ENCODE measurements around the gene PDLIM5.
A peak's percentile ranks its signal among the peaks of the same experiment; 100 is the strongest.

PDLIM5 gene

DNA sequence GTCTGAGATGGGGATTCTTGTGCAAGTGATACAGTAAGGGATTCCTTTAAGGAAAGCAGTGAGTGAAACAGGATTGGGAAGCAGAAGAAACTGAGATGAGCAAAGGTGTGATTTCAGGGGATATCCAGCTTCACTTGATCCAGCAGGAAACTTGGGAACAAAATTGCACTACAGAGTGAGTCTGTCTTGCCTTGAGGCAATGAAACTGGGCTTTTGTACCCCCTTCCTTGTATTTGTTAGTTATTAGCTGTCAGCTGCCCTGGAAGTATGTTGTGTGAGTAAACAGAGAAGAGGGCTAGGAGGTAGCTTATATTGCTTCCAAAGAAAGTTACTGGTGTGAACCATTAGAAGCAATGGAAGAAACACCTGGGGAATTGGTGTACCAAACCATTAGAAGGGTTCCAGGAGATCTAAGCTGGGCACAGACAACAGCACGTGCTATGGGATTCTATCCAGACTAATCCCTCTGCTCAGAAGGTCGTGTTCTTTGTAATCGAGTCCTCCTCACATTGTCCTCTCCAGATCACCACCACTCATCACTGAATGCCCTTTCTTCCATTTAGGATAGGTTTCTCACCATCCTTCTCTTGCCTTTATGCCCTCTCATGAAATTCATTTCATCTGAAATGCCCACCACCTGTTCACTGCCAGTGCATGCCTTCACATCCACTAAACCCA is 76.0 kb downstream of the PDLIM5 start:
- no peaks in the 10 kb centered on the region for H3K27me3 Mint-ChIP-seq
- no peak overlapping the region for H3K4me3 Mint-ChIP-seq
- H3K36me3 Mint-ChIP-seq, result peaks cover 7 to 9% of the 10 kb centered on the region in 2 donors
- H3K9me3 Mint-ChIP-seq, result no peaks in the 10 kb centered on the region
- no peak overlapping the region for H3K27ac Mint-ChIP-seq
- no peak for ATAC-seq (replicated peaks)
- H3K4me1 Mint-ChIP-seq, result no peaks in the 10 kb centered on the region
- DNase-seq, result no peak

DNA sequence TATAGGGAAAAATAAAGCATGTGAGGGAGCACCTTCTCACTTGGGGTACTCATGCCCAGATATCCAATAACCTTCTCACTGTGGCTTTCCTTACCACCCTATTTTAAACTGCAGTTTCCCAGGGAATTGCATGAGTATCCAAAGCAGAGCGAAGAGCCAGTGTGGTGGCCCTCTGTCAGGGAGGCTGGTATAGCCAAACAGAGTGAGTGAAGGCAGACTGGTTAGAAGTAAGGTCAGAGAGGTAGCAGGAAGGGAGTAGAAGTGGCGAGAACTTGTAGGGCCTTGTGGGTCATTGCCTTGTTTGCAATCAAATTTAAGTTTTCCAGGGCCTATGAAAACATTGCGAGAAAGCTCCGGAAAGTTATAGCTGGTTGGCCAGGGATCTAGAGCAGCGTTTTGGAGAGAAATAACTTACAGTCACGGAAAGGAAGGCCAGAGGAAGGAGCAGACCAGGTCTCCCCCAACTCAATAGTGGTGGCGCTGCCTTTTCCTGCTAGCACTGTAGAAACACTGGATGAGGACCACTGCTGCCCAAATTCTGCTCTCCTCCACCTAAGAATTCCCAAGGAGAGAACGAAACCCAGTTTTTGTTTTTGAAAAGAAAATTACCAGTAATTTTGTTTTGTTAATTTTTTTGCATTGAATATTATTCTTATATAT is 77.2 kb downstream of the PDLIM5 start:
- H3K4me3 Mint-ChIP-seq, result no peak overlapping the region

DNA sequence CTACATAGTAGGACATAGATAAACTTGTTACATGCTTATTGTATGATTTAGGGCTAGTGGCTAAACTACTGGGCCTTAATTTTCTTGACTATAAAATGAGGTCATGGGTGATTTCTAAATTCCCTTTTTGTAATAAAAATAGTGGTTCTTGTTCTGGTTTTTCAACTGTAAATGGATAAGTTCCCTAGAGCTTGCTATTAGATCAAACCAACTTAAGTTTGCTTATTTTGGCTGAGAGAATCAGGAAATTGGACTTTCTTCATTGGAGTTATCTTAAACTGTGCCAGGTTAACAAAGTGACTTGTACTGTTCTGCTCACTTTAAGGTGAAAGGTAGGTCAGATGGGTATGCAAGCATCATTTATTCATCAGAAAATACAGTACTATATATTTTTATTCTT is 78.3 kb downstream of the PDLIM5 start:
- ATAC-seq (replicated peaks), result no peak
- H3K27me3 Mint-ChIP-seq, result no peaks in the 10 kb centered on the region
- no peaks in the 10 kb centered on the region for H3K9me3 Mint-ChIP-seq
- H3K4me3 Mint-ChIP-seq, result no peak overlapping the region
- peaks cover 7 to 9% of the 10 kb centered on the region in 2 donors for H3K36me3 Mint-ChIP-seq
- no peak for DNase-seq
- no peak overlapping the region for H3K27ac Mint-ChIP-seq
- peaks cover 10 to 14% of the 10 kb centered on the region in 2 donors for H3K4me1 Mint-ChIP-seq

More for the DNA sequence above, 77.2 kb downstream of the PDLIM5 start:
- Mint-ChIP-seq H3K4me1 (peaks cover 4 to 6% of the 10 kb centered on the region in 2 donors), H3K36me3 (peaks cover 7 to 9% of the 10 kb centered on the region in 2 donors), H3K9me3 (no peaks in the 10 kb centered on the region), H3K27me3 (no peaks in the 10 kb centered on the region), H3K27ac (no peak overlapping the region)
- ATAC-seq (replicated peaks), result no peak
- DNase-seq, result no peak

DNA sequence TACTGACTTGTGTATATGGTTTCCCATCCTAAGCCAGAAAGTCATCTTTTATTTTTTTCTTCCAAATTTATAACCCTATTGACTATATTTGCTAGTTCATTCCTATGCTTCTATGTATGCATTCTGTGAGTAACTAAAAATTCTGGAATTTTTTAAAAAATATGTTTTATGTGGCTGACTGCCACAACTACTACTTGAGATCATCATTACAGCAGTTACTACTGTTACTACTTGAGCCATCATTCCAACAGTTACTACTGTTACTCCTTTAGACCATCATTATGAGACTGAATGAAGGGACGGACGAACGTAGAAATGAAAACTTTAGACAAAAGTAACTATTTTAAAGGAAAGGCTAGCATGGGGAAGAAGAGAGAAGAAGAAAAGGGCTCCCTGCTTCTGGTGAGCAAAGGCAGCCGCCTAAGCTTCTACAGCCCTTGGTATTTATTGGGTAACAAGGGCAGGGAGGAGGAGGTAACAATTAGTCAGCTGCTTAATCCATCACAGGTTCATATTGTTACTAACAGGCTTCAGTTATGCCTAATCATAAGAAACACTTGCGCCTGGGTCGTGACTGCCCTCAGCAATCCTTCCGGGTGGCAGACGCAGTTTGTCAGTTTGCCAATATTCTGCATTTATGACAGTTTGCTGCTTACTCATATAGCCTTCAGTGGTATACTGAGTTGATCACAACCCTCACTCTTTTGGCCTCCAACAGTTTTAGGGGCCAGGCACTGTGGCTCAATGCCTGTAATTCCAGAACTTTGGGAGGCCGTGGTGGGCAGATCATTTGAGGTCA is 80.4 kb downstream of the PDLIM5 start:
- Mint-ChIP-seq H3K27ac (no peak overlapping the region), H3K4me1 (peaks cover 16 to 19% of the 10 kb centered on the region in 2 donors), H3K27me3 (no peaks in the 10 kb centered on the region), H3K4me3 (no peak overlapping the region), H3K9me3 (no peaks in the 10 kb centered on the region), H3K36me3 (peaks cover 7 to 8% of the 10 kb centered on the region in 2 donors)
- DNase-seq (no peak), ATAC-seq (replicated peaks) (no peak)

DNA sequence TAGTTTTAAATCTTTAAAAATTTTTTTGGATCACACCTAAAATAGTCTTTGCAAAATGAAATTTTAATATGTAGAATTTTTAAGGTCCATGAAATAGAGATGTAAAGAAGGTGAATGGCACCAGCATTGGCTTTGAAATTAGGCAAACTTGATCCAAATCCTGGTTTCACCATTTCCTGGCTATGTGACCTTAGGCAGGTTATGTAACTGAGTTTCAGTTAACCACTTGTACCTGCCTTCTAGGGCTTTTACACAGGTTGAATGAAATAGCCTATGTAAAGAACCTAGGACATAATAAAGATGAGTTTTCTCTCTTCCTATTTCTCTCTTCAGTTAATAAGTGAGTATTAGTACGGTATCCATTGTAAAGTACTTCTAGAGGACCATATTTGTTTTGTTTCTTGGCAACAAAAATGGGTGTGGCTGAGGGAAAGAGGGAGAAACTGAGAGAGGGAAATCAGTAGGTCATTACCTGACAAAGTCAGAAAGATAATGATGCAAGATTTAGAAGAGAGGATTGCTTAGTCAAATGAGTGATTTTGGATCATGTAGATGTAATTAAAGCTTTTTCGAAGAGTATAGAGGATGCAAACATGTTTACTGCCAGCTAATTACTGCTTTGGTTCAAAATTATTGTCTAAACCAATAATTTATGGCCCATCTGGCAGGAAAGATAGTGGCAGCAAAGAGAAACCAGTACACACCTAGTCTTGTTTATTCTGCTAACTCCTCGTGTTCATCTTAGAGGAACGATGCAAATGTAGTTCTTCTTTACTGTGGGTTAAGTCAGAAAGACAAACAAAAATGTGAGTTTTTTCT is 81.9 kb downstream of the PDLIM5 start:
- no peak for ATAC-seq (replicated peaks)
- Mint-ChIP-seq H3K4me3 (no peak overlapping the region), H3K27ac (no peak overlapping the region)

DNA sequence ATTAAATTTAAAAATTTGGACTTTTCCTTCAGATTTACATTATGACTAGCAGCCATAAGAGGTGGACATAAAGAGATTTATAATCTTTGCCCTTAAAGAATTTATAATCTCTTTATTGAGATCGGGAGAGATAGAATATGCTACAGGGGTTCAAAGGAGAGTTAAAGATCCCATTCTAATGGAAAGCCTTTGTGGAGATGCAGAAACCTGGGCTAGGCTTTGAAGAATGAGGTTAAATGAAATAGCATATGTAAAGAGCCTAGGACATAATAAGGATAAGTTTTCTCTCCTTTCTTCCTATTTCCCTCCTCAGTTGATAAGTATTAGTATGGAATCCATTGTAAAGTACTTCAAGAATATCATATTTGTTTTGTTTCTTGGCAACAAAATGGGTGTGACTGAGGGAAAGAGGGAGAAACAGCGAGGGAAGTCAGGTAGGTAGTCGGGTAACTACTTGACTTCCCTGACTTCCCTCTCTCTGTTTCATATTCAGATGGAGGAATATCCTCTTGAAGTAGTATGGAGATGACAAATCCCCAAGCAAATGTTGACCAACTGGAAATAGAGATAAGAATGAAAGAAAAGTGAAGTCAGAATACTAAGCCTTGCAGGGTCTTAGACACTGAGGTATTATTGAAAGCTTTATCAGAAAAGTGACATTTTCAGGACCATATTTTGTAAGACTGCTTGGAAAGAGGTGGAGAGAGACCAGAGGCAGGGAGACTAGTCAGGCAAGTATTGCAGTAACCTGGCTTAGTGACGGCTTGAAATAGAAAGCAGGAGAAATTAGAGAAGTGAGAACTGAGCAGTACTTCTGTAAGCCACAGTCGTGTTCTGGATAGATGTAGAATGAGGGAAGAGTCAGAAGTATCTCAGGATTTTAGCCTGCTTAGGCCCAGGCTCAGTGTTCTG is 82.9 kb downstream of the PDLIM5 start:
- peak overlapping the region; percentile 32 for H3K27ac Mint-ChIP-seq
- no peak overlapping the region for H3K4me3 Mint-ChIP-seq
- H3K36me3 Mint-ChIP-seq, result peaks cover 1 to 4% of the 10 kb centered on the region in 2 donors
- H3K27me3 Mint-ChIP-seq, result no peaks in the 10 kb centered on the region
- H3K4me1 Mint-ChIP-seq, result peaks cover 16 to 19% of the 10 kb centered on the region in 2 donors
- peak; percentile 2 for DNase-seq
- ATAC-seq (replicated peaks), result peak; percentile 98 to 99
- H3K9me3 Mint-ChIP-seq, result no peaks in the 10 kb centered on the region

More for the DNA sequence above, 81.9 kb downstream of the PDLIM5 start:
- H3K9me3 Mint-ChIP-seq, result no peaks in the 10 kb centered on the region
- H3K36me3 Mint-ChIP-seq, result peaks cover 0 to 4% of the 10 kb centered on the region in 2 donors
- H3K4me1 Mint-ChIP-seq, result peaks cover 16 to 19% of the 10 kb centered on the region in 2 donors
- H3K27me3 Mint-ChIP-seq, result no peaks in the 10 kb centered on the region
- no peak for DNase-seq

DNA sequence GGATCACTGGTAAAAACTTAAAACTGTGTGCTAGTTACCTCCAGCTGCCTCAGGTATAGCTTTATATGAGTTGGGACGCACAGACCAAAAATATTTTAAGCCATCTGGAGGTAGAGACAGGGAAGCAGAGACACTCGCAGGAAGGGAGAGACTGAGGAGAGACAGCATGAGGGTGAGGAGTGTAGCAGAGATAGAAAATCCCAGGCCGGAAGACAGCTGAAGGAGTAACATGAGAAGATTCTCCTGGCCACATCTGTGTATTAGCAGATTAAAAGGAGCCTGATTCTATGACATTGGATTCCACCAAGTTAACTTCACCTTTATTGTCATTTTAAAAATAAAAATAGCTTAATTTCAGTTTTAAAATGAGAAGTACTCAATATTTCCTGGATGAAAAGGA is 84.3 kb downstream of the PDLIM5 start:
- Mint-ChIP-seq H3K36me3 (peaks cover 2 to 7% of the 10 kb centered on the region in 2 donors), H3K9me3 (no peaks in the 10 kb centered on the region), H3K27ac (no peak overlapping the region), H3K27me3 (no peaks in the 10 kb centered on the region), H3K4me3 (no peak overlapping the region), H3K4me1 (peaks cover 16 to 19% of the 10 kb centered on the region in 2 donors)
- ATAC-seq (replicated peaks) (no peak), DNase-seq (no peak)

DNA sequence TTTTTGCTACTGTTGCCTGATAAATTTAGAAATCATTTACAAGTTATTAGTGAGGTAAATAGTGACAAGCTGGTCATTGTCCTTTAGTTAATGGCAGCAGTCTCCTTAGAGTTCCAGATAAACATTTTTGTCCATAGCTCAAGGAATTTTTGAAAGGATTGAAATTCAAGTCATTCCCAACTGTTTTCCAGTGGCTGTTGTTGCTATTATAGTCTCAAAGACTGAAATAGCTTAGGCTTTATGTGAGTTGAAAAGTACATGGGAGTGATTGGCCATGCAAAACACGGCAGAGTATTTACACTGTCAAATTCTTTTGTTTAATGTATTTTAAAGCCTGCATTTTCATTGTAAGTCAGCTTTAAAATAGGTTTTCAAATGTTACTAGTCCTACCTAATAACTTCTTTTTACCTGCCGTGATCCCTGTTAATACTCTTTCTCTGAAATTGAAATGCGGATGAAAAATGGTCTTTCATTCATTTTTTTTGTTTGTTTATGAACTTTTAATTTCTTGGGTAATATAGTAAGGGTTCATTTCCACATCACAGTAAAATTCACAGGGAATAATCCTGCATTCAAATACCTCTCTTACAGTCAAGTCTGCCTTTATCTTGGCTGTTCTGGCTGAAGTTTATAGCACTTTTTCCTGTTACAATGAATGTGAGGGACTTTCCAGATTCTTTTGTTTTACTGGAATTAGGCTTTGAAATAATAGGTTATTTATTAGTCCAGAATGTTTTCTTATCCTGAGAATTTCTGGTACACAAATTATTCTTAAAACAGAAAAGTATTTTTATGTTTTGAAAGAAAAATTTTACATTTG is 85.1 kb downstream of the PDLIM5 start:
- no peak overlapping the region for H3K4me3 Mint-ChIP-seq
- no peak overlapping the region for H3K27ac Mint-ChIP-seq
- H3K27me3 Mint-ChIP-seq, result no peaks in the 10 kb centered on the region
- no peaks in the 10 kb centered on the region for H3K9me3 Mint-ChIP-seq
- no peak for ATAC-seq (replicated peaks)
- H3K36me3 Mint-ChIP-seq, result peaks cover 2 to 7% of the 10 kb centered on the region in 2 donors
- DNase-seq, result no peak
- H3K4me1 Mint-ChIP-seq, result peaks cover 19 to 26% of the 10 kb centered on the region in 2 donors

DNA sequence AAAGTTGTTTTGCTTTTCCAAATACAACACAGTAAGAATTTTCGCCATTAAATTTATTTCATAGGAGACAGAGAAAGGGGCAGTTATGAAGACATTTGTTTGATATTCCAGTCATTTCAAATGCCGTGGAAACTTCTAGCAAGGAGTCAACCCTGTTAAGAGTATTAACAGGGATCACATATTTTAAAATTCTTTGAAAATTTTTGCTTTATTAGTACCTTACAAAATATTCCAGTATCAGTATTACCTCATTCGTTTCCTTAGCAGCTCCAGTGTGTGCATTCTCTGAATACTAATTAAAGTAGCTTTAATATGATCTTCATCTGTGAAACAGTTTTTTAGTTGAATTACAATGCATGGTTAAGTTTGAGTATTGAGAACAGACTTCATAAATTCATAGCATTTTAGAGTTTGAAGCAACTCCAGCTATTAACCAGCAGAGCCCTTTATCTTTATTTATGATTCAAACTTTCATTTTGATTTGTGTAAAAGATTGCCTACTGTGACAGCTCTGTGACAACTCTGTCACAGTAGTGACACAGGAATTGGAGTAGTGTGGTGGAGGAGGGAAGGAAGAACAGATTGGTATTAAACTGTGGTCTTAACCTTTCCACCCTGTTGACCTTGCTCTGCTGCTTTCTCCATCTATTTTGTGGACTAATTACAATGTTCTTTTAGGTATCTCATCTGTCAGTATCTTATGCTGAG is 86.3 kb downstream of the PDLIM5 start:
- DNase-seq, result no peak
- no peak for ATAC-seq (replicated peaks)
- Mint-ChIP-seq H3K27me3 (no peaks in the 10 kb centered on the region), H3K4me3 (no peak overlapping the region), H3K4me1 (peaks cover 19 to 27% of the 10 kb centered on the region in 2 donors), H3K9me3 (no peaks in the 10 kb centered on the region), H3K36me3 (peaks cover 2 to 7% of the 10 kb centered on the region in 2 donors), H3K27ac (no peak overlapping the region)

DNA sequence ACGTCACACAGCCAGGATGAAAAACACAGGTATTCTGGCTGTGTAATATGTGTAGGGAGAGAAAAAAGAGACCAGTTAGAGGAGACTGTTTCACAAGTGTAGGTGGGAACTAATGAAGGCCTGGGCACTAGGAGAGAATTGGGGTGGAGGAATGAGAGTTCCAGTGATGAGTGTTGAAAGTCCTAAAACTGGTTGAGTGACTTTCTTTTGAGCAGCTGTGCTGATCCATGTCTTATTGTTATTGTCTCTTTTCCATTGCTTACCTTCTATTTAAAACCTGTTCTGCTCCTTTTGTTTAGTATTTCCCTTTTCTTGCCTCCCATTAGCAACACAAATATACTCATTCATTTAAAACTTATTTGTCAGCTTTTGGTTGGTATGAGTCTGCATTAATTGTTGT is 88.7 kb downstream of the PDLIM5 start:
- Mint-ChIP-seq H3K4me1 (peaks cover 6 to 9% of the 10 kb centered on the region in 2 donors), H3K4me3 (no peak overlapping the region), H3K9me3 (no peaks in the 10 kb centered on the region), H3K36me3 (peaks cover 4 to 14% of the 10 kb centered on the region in 2 donors), H3K27me3 (no peaks in the 10 kb centered on the region), H3K27ac (no peak overlapping the region)
- DNase-seq, result no peak
- no peak for ATAC-seq (replicated peaks)

DNA sequence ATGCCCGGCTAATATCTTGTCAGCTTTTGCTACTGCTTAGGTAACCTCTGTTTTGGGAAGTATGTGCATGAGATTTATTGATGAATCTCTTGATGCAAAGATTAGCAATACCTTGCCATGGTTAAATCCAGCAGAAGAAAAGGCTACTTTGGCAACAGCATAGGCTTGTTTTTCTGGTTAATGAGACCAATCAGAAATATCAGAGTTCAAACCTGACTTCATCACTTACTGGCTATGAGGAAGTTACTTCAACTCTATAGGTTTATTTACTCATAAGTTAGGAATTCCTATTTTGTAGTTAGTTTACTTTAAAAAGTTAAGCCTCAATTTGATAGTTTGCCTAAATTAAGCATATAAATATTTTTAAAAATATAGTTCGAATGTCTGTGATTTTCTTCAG is 93.1 kb downstream of the PDLIM5 start:
- no peak overlapping the region for H3K27ac Mint-ChIP-seq
- no peaks in the 10 kb centered on the region for H3K27me3 Mint-ChIP-seq
- H3K4me1 Mint-ChIP-seq, result peaks cover 3 to 15% of the 10 kb centered on the region in 2 donors
- peaks cover 0 to 2% of the 10 kb centered on the region in 2 donors for H3K9me3 Mint-ChIP-seq
- H3K4me3 Mint-ChIP-seq, result no peak overlapping the region
- no peak for DNase-seq
- H3K36me3 Mint-ChIP-seq, result peaks cover 11 to 24% of the 10 kb centered on the region in 2 donors
- no peak for ATAC-seq (replicated peaks)

DNA sequence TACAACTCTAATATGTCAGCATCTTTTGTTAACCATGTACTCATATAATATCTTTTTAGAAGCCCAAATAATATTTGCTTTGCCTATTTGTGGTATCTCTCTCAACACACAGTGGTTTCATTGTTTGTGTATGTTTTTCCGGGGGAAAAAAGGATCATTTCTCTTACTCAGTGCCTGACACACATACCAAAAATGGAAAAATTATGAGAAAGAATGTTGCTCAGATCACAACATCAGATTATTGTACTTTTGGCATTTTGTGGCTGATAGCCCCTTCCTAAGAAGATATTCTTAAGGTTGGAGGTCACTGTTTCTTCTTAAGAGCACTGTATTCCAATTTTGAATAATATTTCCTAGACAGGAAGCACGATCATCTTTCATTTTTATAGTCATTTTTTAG is 93.6 kb downstream of the PDLIM5 start:
- Mint-ChIP-seq H3K4me1 (peaks cover 3 to 15% of the 10 kb centered on the region in 2 donors), H3K27me3 (no peaks in the 10 kb centered on the region), H3K36me3 (peaks cover 10 to 24% of the 10 kb centered on the region in 2 donors), H3K9me3 (peaks cover 0 to 2% of the 10 kb centered on the region in 2 donors), H3K27ac (no peak overlapping the region), H3K4me3 (no peak overlapping the region)
- ATAC-seq (replicated peaks) (no peak), DNase-seq (no peak)
